LNCAP (cell line): ENCODE data around the gene MYDGF.

Source experiments
- CTCF ChIP-seq: fragments of 450-650 bp; IDR thresholded peaks from 2 replicates; pipeline ENCODE4 v1.5.1; 2017; ENCODE audit warnings: mild to moderate bottlenecking

The MYDGF gene

GRCh38 chr19:4669723-4670480 is at the start of gene MYDGF:
Gene MYDGF, minus strand, starts transcription at chr19:4670342. Its CDS starts 8 bp downstream, at chr19:4670334.
- no peak for TF ChIP-seq CTCF

GRCh38 chr19:4719499-4719866 is 49.3 kb upstream of the MYDGF start:
- no peak for TF ChIP-seq CTCF

- TF ChIP-seq CTCF: no peak
Measured at GRCh38 chr19:4717966-4718701, 48.0 kb upstream of the MYDGF start.

GRCh38 chr19:4717191-4717965 is 47.2 kb upstream of the MYDGF start:
- no peak for TF ChIP-seq CTCF

GRCh38 chr19:4715529-4716221 is 45.5 kb upstream of the MYDGF start:
- TF ChIP-seq CTCF: no peak

- no peak for TF ChIP-seq CTCF
Measured at GRCh38 chr19:4714016-4714415, 43.9 kb upstream of the MYDGF start.

- TF ChIP-seq CTCF: no peak
Measured at GRCh38 chr19:4713384-4713951, 43.3 kb upstream of the MYDGF start.
